ENCODE results near the gene ZFHX2. TPM values are rescaled to one million over a fixed set of nuclear protein-coding genes. Genes with fewer than 3 reads are reported as not detected.
"Not testable (repeated sequence)": the region's sequence is repeated elsewhere in the genome, so short reads cannot be mapped to it uniquely, and the experiment has no call there.

Gene ZFHX2
- polyA plus RNA-seq, 10 donors = 1.4 to 2.9 (median 1.7) TPM

DNA sequence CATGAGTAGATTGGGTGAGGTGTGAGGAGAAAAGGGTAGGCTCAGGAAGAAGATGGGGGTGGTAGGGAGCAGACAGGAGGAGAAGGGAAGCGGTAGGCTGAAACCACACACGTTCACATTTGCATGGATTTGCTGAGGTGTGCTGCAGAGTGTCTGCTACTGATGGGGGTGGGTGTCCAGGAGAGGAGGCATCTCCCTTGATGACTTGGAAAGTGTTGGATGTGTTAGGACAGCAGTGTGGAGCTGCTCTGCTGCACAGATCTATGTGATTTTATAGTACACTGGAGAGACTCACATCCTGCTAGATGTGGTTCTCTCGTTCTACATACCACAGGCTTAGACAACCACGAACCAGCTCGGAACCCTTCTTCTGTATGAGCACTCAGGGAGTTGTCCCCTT lies 9.3 kb downstream of the ZFHX2 start:
- no peak for DNase-seq

DNA sequence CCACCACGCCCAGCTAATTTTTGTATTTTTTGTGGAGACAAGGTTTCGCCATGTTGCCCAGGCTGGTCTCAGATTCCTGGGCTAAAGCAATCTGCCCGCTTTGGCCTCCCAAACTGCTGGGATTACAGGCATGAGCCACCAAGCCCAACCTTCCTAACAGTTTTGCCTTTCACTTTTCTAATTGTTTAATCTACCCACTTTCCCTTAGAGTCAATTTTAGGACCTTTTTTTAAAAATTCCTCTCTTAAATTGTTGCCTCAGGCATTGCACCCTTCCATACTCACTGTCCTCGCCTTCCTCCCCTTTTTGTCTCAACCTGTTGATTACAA lies 11.5 kb downstream of the ZFHX2 start:
- DNase-seq = no peak

GRCh38 chr14:23539248-23540140 lies 12.1 kb downstream of the ZFHX2 start:
- DNase-seq = peak in 2 of 3 donors; percentile 30 to 64

DNA sequence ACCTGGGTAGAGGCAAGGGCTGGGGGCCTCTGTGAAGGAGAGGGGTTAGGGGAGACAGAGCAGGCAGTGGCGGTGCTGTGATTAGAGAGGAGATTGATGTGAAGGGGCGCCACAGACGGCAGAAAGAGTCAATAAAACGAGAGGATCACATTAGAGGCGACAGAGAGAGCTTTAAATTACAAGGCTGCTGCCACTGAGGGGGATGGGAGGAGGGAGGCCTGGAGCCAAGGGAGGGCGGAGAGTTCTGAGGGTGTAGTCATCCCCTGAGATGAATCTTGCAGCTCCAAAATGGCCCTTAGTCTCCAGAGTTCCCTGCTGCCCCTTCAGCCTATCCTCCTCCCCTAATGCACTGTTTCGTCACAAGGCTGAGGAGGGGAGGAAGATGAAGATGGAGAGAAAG lies 12.8 kb downstream of the ZFHX2 start:
- DNase-seq = no peak

GRCh38 chr14:23538050-23538718 lies 13.4 kb downstream of the ZFHX2 start:
- DNase-seq = no peak

DNA sequence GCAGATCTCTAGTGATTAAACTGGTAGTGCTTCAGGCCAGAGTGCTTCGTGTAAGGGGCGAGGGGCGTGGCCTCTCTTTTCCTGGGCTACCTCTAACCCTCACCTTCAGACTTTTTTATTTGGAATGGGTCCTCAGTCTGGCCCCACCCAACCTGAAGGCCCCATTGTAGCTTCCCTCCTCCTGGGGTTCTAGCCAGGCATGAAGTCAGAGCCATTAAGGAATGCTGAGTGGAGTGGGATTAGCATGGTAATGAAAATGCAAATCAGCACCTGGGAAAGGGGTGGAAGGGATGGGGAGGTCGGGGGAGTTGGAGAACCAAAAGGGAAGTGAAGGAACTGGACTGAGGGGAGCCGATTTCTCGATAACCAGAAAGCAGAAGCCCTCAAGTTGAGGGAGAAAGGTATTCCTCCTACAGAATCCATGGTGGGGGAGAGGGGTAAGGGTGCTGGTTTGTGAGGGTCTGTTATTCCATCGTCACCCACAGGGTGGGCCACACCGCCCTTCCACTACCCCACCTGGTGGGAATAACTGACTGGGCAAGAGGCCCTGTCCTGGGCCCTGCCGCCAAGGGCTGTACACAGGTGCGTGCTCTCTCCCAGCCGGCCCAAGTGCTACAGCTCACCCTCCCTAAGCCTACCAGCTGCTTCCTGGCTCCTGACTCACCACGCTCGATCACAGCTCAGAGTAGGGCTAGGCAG lies 14.1 kb downstream of the ZFHX2 start:
- no peak for DNase-seq

GRCh38 chr14:23536906-23537305 lies 14.7 kb downstream of the ZFHX2 start:
- DNase-seq = not testable (repeated sequence)

GRCh38 chr14:23536494-23536893 lies 15.1 kb downstream of the ZFHX2 start:
- no peak for DNase-seq

DNA sequence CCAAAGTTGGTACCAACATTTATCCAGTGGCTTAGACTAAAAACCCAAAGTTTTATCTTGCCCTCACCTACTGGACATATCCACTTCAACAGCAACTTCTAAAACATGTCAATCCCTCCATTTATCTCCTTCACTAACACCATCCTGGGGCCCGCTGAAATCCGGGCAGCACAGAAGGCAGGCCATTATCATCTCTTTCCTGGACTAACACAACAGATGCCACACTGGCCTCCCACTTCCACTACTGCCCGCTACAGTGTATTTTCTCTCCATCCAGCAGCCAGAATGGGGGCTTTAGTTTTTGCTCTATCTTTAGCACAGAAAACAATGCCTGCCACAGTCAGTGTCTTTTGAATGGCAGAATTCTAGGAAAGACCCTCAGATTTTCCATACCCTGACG lies 15.6 kb downstream of the ZFHX2 start:
- DNase-seq = no peak

DNA sequence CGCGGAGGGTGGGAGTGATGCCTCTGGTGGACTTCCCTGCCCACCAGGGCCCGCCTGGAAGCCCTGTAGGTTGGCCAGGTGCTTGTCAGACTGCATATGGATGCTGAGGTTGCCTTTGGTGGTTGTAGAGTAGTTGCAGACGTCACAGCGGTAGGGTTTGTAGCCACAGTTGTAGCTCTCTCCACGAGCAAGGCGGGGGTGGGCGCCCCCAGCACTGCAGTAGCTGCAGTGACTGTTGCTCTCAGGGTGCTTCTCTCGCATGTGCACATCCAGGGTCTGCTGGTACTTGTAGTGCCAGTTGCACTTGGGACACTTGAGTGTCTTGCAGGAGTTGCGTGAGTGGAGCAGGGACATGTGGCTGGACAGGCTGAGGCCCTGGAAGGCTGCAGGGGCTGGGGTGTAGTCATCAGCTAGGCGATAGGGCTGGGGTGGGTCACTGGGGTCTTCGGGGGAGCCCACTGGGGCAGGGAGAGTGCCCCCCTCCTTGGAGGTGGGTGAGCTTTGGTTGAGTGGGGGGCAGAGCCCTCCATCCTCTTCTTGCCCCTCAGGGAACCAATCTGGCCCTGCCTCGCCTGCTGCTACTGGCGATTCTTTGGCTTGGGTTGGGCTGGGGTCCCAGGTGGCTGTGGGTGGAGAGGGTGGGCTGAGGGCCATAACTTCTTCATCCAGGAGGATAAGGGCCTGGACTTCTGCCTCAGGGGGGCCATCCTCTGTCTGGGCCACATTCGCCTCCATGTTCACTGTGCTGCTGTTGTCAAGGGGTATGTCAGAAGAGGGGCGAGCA lies 17.7 kb downstream of the ZFHX2 start:
- no peak for DNase-seq

GRCh38 chr14:23532658-23533057 lies 18.9 kb downstream of the ZFHX2 start:
- no peak for DNase-seq

DNA sequence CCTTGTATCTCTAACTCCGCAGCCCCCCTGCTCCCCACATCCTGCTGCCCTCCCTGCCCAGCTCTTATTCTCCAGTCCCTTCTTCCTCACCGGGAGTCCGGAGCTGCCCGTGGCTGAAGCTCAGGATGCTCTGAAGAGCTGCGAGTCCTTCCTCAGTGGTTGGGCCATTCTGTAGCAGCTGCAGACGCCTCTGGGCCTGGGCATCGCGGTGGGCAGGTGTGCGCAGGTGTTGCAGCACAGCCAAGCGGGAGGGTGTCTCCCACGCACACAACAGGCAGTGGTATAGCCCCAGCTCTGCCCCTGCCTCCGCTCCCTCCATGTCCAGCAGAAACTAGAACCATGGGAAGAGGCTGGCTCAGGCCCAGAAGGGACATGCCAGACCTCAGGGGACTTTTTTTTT lies 20.2 kb downstream of the ZFHX2 start:
- no peak for DNase-seq

GRCh38 chr14:23530375-23531055 lies 21.1 kb downstream of the ZFHX2 start:
- no peak for DNase-seq

- DNase-seq = no peak
These were observed 22.5 kb downstream of the ZFHX2 start for GRCh38 chr14:23529016-23529415.

DNA sequence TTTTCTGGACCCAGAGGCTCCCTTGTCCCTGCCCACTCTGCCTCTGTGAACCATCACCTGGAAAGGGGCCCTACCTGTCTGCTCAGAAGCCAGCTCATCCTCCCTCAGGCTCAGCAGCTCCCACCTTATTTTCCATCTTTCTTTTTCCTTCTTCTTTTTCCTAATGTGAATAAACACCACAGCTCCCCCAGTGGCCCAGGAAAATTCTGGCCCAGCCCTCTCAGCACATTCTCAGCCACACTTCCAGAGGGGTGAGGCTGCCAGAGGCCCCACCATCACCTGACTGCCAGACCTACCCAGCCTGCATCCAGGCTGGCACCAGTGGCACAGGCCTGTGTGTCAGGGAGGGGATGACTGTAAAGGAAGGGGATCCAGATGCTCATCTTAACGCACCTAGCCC lies 23.0 kb downstream of the ZFHX2 start:
- DNase-seq = no peak

GRCh38 chr14:23525611-23526010 lies 26.0 kb downstream of the ZFHX2 start:
- DNase-seq = no peak

DNA sequence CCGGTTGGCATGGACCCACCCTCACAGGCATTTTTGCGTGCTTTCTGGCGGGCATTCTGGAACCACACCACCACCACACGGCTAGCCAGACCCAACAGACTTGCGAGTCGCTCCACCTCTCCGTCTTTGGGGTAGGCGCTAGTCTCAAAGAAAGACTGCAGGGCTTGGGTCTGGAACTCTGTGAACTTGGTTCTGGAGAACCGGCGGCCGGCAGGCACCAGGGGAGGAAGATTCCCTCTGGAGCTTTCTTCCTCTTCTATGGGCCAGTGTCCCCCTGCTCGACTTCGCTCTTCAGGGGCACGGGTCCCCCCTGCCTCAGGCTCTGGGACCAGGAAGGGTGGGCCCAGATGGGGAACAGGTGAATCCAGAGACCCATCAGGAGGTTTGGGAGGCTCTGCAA lies 26.6 kb downstream of the ZFHX2 start:
- no peak for DNase-seq

- DNase-seq = no peak
These were observed 28.1 kb downstream of the ZFHX2 start for GRCh38 chr14:23523229-23524016.

DNA sequence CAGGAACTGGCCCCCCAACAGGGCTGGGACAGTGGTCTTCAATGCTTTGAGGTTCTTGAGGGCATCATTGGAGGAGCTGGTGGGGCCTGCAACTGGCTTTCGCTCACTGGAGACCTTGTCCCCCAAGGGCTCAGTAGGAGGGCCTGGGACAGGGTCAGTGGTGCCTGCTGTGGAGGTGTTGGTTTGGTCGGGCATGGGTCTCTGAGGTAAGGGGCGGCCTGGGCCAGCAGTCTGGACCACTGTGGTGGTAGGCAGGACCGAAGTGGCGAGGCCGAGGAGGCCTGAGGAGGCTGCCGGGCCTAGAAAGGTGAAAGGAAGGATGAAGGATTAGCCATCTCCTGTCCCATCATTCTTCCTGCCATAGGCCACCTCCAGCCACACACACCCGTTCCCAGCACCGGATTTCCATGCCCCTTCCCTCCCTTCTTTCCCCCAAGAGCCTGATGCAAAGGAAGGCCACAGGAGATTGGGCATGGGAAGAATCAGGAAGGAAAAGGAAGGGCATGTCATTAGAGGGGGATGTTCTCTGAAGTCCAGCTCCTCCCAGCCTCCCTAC lies 28.8 kb downstream of the ZFHX2 start:
- no peak for DNase-seq

Measured in muscle of back (tissue), 11 donors.